HG03060 (cell line): Measurements from ENCODE around the gene CLK2.
"Not testable (repeated sequence)": the region's sequence is repeated elsewhere in the genome, so short reads cannot be mapped to it uniquely, and the experiment has no call there.

ENCODE experiments used
- ATAC-seq: cut with Tn5 transposase; IDR thresholded peaks from one replicate; pipeline ENCODE4 v1.9.1; 2021; ENCODE audit warnings: low read depth, moderate number of reproducible peaks; ENCODE audit not compliant: unreplicated experiment

The CLK2 gene

GRCh38 chr1:155245163-155245524 is 28.2 kb downstream of the CLK2 start:
- ATAC-seq = no peak

- ATAC-seq = peak; percentile 82
These were observed 28.7 kb downstream of the CLK2 start for GRCh38 chr1:155244368-155245162.

- ATAC-seq = no peak
These were observed 30.4 kb downstream of the CLK2 start for GRCh38 chr1:155242805-155243358.

GRCh38 chr1:155241841-155242264 is 31.5 kb downstream of the CLK2 start:
- ATAC-seq = no peak

GRCh38 chr1:155241069-155241679 is 32.1 kb downstream of the CLK2 start:
- no peak for ATAC-seq

GRCh38 chr1:155236451-155236850 is 36.9 kb downstream of the CLK2 start:
- no peak for ATAC-seq

- ATAC-seq = not testable (repeated sequence)
These were observed 37.9 kb downstream of the CLK2 start for GRCh38 chr1:155235375-155235774.

GRCh38 chr1:155233502-155233901 is 39.8 kb downstream of the CLK2 start:
- ATAC-seq = not testable (repeated sequence)

- not testable (repeated sequence) for ATAC-seq
These were observed 41.0 kb downstream of the CLK2 start for GRCh38 chr1:155232001-155232978.

GRCh38 chr1:155231302-155231701 is 42.0 kb downstream of the CLK2 start:
- not testable (repeated sequence) for ATAC-seq

- ATAC-seq = no peak
These were observed 45.2 kb downstream of the CLK2 start for GRCh38 chr1:155228096-155228427.

GRCh38 chr1:155227261-155228095 is 45.8 kb downstream of the CLK2 start:
- ATAC-seq = peak; percentile 84

- ATAC-seq = no peak
These were observed 46.4 kb downstream of the CLK2 start for GRCh38 chr1:155226910-155227260.

- ATAC-seq = no peak
These were observed 47.0 kb downstream of the CLK2 start for GRCh38 chr1:155226188-155226909.

GRCh38 chr1:155225404-155225759 is 47.9 kb downstream of the CLK2 start:
- ATAC-seq = not testable (repeated sequence)

- no peak for ATAC-seq
These were observed 50.3 kb downstream of the CLK2 start for GRCh38 chr1:155223047-155223446.

GRCh38 chr1:155220211-155220965 is 52.9 kb downstream of the CLK2 start:
- ATAC-seq = not testable (repeated sequence)

- no peak for ATAC-seq
These were observed 53.7 kb downstream of the CLK2 start for GRCh38 chr1:155219592-155220031.
